Thoracic aorta (tissue), 2 donors: ENCODE data around the gene TMEM237. TPM values are rescaled to one million over a fixed set of nuclear protein-coding genes. Genes with fewer than 3 reads are reported as not detected.

Source experiments
- ATAC-seq: fragments of 150-250 bp; one replicate; pipeline ENCODE4 v1.8.0; 2017; ENCODE audit warnings: low read depth; ENCODE audit not compliant: insufficient number of reproducible peaks, low FRiP score
- DNase-seq: peaks from one replicate; pipeline ENCODE4 v3.0.0-alpha.2; 2020; ENCODE audit warnings: low spot score
- H3K27ac ChIP-seq, 2 donors: fragments of 200-600 bp; sonication (generic); 1 replicate in 1 of 2; 2 replicates in 1 of 2; pipeline ENCODE4 v1.5.1; 2016; ENCODE audit warnings: mild to moderate bottlenecking in 2 of 2, moderate library complexity in 2 of 2
- H3K27me3 ChIP-seq: fragments of 200-600 bp; sonication (generic); replicated peaks from 2 replicates; pipeline ENCODE4 v1.6.0; 2016; ENCODE audit warnings: mild to moderate bottlenecking; ENCODE audit not compliant: insufficient read depth
- H3K36me3 ChIP-seq: fragments of 200-600 bp; sonication (generic); one replicate; pipeline ENCODE4 v1.5.1; 2016
- H3K4me1 ChIP-seq, 2 donors: fragments of 200-600 bp; sonication (generic); 1 replicate in 1 of 2; 2 replicates in 1 of 2; pipeline versions ENCODE4 v1.5.1 to v1.6.0; 2016; ENCODE audit warnings: low read depth in 2 of 2, mild to moderate bottlenecking in 1 of 2; ENCODE audit not compliant: control insufficient read depth in 1 of 2
- H3K4me3 ChIP-seq: fragments of 200-600 bp; sonication (generic); 2 replicates; pipeline ENCODE4 v1.5.1; 2016; ENCODE audit warnings: mild to moderate bottlenecking
- H3K9me3 ChIP-seq: fragments of 200-600 bp; sonication (generic); 2 replicates; pipeline ENCODE4 v1.5.1; 2016
- CTCF ChIP-seq: fragments of 200-600 bp; sonication (generic); IDR thresholded peaks from one replicate; pipeline ENCODE4 v1.5.1; 2019; ENCODE audit warnings: antibody characterized with exemption
- total RNA-seq, 2 donors: library from RNA; depleted of rRNA; stranded (reverse); fragments of >200 nt; gene quantifications; one replicate each; pipeline versions ENCODE4 v1.1.0 to v1.2.3, GENCODE V29; 2016

The TMEM237 gene
- total RNA-seq, 2 donors from 2014 or later: 43.2 to 45.6 TPM

GRCh38 chr2:201580486-201580885 lies 62.8 kb downstream of the TMEM237 start:
- no peaks in the 10 kb centered on the region for H3K9me3 ChIP-seq
- DNase-seq (no peak), ATAC-seq (no peak)
- no peak overlapping the region for H3K4me3 ChIP-seq
- no peaks in the 10 kb centered on the region for H3K36me3 ChIP-seq
- TF ChIP-seq CTCF: no peak
- H3K4me1 ChIP-seq: no peaks in the 10 kb centered on the region
- no peak overlapping the region for H3K27ac ChIP-seq
- no peaks in the 10 kb centered on the region for H3K27me3 ChIP-seq

GRCh38 chr2:201579536-201579935 lies 63.8 kb downstream of the TMEM237 start:
- ATAC-seq (no peak), DNase-seq (no peak)
- Histone ChIP-seq H3K9me3 (no peaks in the 10 kb centered on the region), H3K27me3 (no peaks in the 10 kb centered on the region), H3K27ac (no peak overlapping the region), H3K4me3 (no peak overlapping the region), H3K4me1 (no peaks in the 10 kb centered on the region), H3K36me3 (no peaks in the 10 kb centered on the region)
- TF ChIP-seq CTCF: no peak

GRCh38 chr2:201575971-201576370 lies 67.3 kb downstream of the TMEM237 start:
- DNase-seq: no peak
- ATAC-seq: no peak
- no peaks in the 10 kb centered on the region for H3K9me3 ChIP-seq
- no peaks in the 10 kb centered on the region for H3K27me3 ChIP-seq
- H3K4me3 ChIP-seq: no peak overlapping the region
- no peak for TF ChIP-seq CTCF
- H3K4me1 ChIP-seq: no peaks in the 10 kb centered on the region
- H3K27ac ChIP-seq: no peak overlapping the region
- H3K36me3 ChIP-seq: no peaks in the 10 kb centered on the region

- Histone ChIP-seq H3K27me3 (no peaks in the 10 kb centered on the region), H3K36me3 (no peaks in the 10 kb centered on the region), H3K9me3 (no peaks in the 10 kb centered on the region), H3K4me1 (no peaks in the 10 kb centered on the region), H3K27ac (no peak overlapping the region), H3K4me3 (no peak overlapping the region)
- no peak for TF ChIP-seq CTCF
- ATAC-seq: no peak
- DNase-seq: no peak
Measured at GRCh38 chr2:201574766-201575165, 68.5 kb downstream of the TMEM237 start.

GRCh38 chr2:201572846-201573508 lies 70.3 kb downstream of the TMEM237 start:
- Histone ChIP-seq H3K36me3 (no peaks in the 10 kb centered on the region), H3K27ac (no peak overlapping the region), H3K4me3 (no peak overlapping the region), H3K4me1 (no peaks in the 10 kb centered on the region), H3K27me3 (no peaks in the 10 kb centered on the region), H3K9me3 (no peaks in the 10 kb centered on the region)
- no peak for DNase-seq
- no peak for TF ChIP-seq CTCF
- no peak for ATAC-seq

Other genes with a start within 250 kb of the TMEM237 start
- 10 to 100 TPM; 69.3 to 88.5 TPM for gene TRAK2, start 192.0 kb downstream of the TMEM237 start, total RNA-seq
- 10 to 100 TPM in 1 of 2 donors, 1 to 10 TPM in 1; 8.7 to 13.8 TPM for gene STRADB, start 191.8 kb downstream of the TMEM237 start, total RNA-seq
- gene MPP4, start 55.1 kb upstream of the TMEM237 start, total RNA-seq: 1 to 10 TPM in 1 of 2 donors, not detected in 1; 5.5 TPM
- gene ALS2, start 137.4 kb upstream of the TMEM237 start, total RNA-seq: 10 to 100 TPM; 34.5 to 45.1 TPM
- 1 to 10 TPM; 1.5 to 8.3 TPM for gene CDK15, start 163.0 kb upstream of the TMEM237 start, total RNA-seq